Measurements from ENCODE around the gene CACNG5. TPM values are rescaled to one million over a fixed set of nuclear protein-coding genes. Genes with fewer than 3 reads are reported as not detected.
"Not testable (repeated sequence)": the region's sequence is repeated elsewhere in the genome, so short reads cannot be mapped to it uniquely, and the experiment has no call there.

CACNG5 gene
- total RNA-seq, 2 donors from 2014 or later, result not detected

DNA sequence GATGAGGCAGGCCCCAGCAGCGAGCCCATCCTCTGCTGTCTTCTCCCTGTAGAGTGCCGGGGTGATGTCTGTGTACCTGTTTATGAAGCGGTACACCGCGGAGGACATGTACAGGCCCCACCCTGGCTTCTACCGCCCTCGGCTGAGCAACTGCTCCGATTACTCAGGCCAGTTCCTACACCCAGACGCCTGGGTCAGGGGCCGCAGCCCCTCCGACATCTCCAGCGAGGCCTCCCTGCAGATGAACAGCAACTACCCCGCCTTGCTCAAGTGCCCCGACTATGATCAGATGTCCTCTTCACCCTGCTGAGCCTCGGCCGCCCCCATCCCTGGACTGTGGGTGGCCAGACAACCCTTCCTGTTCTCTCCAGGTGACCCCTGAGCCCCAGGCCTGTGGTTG, 50.0 kb downstream of the CACNG5 start:
- no peaks in the 10 kb centered on the region for H3K4me1 Mint-ChIP-seq

DNA sequence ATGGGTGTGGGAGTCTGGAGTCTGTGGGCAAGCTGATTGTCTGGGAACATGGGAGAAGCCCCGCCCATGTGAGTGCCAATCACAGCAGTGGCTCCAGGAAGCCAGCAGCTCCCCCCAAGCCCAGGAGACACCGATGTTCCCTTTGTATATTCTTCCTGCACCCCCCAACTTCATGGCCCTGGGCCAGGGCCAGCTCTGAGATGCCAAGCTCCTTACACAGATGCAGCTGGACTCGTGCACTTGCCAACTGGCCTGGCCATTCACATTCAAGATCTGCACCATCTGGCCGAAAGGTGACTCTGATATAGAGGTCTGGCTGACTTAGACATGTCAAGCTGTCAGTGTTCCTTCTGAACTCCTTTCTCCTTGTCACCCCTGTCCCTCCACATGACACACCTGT, 50.5 kb downstream of the CACNG5 start:
- Mint-ChIP-seq H3K36me3 (ENCODE audit: low read depth) (no peaks in the 10 kb centered on the region), H3K27ac (no peak overlapping the region), H3K4me3 (no peak overlapping the region), H3K4me1 (no peaks in the 10 kb centered on the region), H3K27me3 (no peaks in the 10 kb centered on the region)
- DNase-seq, result no peak
- no peak for ATAC-seq
- H3K9me3 ChIP-seq (ENCODE audit: control insufficient read depth, low read length, poor library complexity, severe bottlenecking), result no peaks in the 10 kb centered on the region

More for the DNA sequence above, 50.0 kb downstream of the CACNG5 start:
- no peak for DNase-seq
- Mint-ChIP-seq H3K27ac (no peak overlapping the region), H3K27me3 (no peaks in the 10 kb centered on the region), H3K4me3 (no peak overlapping the region), H3K36me3 (ENCODE audit: low read depth) (no peaks in the 10 kb centered on the region)
- no peak for ATAC-seq
- no peaks in the 10 kb centered on the region for H3K9me3 ChIP-seq (ENCODE audit: control insufficient read depth, low read length, poor library complexity, severe bottlenecking)

DNA sequence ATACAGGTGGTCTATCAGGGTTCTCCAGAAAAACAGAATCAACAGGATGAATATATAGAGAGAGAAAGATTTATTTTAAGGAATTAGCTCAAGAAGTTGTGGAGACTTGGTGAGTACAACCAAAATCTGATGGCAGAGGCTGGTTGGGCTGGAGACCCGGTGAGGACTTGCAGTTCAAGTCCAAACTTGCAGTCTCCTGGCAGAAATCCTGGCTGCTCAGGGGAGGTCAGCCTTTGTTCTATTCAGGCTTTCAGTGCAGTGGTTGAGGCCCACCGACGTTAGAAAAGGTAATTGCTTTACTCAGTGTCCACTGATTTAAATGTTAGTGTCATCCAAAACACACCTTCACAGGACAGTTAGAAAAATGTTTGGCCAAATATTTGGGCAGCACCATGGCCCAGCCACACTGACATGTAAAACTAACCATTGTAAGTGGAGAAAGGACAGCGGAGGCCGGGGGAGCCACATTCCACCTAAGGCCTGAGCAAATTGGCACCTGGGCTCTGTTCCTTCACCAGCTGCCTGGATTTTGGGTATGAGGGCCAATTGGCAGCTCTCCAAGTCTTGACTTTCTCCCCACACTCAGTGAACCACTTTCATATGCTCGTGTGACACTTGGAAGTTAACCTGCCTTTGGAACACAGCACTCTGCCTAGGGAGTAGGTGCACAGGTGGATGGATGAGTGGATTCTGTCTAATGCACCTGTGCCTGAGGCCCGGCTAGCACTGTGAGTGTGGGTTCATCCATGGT, 54.7 kb downstream of the CACNG5 start:
- DNase-seq, result no peak
- Mint-ChIP-seq H3K4me3 (no peak overlapping the region), H3K27ac (no peak overlapping the region), H3K27me3 (peaks cover 3% of the 10 kb centered on the region), H3K36me3 (ENCODE audit: low read depth) (no peaks in the 10 kb centered on the region), H3K4me1 (no peaks in the 10 kb centered on the region)
- no peak for ATAC-seq
- no peaks in the 10 kb centered on the region for H3K9me3 ChIP-seq (ENCODE audit: control insufficient read depth, low read length, poor library complexity, severe bottlenecking)

DNA sequence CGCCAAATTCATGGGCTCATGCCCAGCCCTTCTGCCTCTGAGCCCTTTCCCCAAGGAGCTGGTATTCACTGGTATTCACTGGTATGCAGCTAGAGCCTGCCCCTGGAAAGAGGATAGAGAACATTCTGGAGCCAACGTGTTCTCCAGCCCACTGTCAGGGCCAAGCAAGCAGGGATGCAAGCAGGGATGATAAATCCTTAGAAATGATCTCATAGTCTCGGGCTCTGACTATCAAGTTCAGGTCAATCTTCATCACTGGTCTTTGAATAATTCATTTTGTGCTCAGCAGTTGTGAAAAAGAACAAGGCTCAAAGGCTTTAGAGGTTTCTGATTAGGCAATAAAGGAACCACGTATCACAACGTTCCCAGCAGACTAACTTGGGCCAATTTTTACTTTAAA, 57.3 kb downstream of the CACNG5 start:
- H3K4me1 Mint-ChIP-seq, result no peaks in the 10 kb centered on the region
- H3K36me3 Mint-ChIP-seq (ENCODE audit: low read depth), result no peaks in the 10 kb centered on the region
- peaks cover 20% of the 10 kb centered on the region for H3K27me3 Mint-ChIP-seq
- no peaks in the 10 kb centered on the region for H3K9me3 ChIP-seq (ENCODE audit: control insufficient read depth, low read length, poor library complexity, severe bottlenecking)
- no peak overlapping the region for H3K4me3 Mint-ChIP-seq
- no peak overlapping the region for H3K27ac Mint-ChIP-seq
- ATAC-seq (no peak), DNase-seq (no peak)

DNA sequence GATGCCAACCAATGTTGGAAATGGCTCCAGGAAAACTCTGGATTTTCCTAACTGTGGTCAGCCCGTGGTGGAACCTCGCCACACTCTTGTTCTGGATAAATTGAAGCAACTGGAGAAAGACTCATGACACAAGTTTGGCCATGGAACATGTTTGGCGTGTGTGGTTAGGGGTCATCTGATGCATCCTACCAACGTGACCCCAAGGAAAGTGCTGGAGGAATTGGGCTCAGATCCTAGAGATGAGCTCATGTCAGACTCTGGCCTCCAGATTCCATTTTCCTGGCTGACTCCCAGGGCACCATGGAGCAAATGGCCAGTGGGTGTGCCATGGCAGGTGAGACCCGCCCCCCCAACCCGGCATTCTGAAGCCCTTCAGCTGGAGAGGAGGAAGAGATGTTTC, 58.5 kb downstream of the CACNG5 start:
- DNase-seq (no peak), ATAC-seq (no peak)
- H3K27ac Mint-ChIP-seq, result no peak overlapping the region
- H3K27me3 Mint-ChIP-seq, result peaks cover 29% of the 10 kb centered on the region
- H3K36me3 Mint-ChIP-seq (ENCODE audit: low read depth), result no peaks in the 10 kb centered on the region
- no peaks in the 10 kb centered on the region for H3K9me3 ChIP-seq (ENCODE audit: control insufficient read depth, low read length, poor library complexity, severe bottlenecking)
- H3K4me3 Mint-ChIP-seq, result no peak overlapping the region
- H3K4me1 Mint-ChIP-seq, result no peaks in the 10 kb centered on the region

DNA sequence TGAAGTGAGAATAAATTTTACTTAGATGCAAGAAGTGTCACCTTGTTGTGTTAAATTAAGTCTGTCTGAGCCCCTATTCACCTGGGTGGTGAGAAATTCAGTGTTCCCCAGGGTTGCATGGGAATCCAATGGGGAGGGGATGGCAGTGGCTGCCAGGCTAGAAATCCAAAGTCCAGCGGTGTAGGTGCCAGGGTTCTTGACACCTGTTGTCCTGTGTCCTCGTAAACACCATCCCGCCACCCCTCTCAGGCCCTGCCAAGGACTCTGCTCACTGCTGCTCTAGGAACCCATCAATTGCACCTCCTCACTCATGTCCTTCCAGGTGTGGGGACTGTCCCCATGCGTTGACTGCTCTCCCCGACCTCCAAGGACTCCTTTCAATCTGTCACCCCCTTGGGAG, 58.9 kb downstream of the CACNG5 start:
- Mint-ChIP-seq H3K27ac (no peak overlapping the region), H3K4me1 (no peaks in the 10 kb centered on the region), H3K27me3 (peaks cover 29% of the 10 kb centered on the region), H3K4me3 (no peak overlapping the region), H3K36me3 (ENCODE audit: low read depth) (no peaks in the 10 kb centered on the region)
- H3K9me3 ChIP-seq (ENCODE audit: control insufficient read depth, low read length, poor library complexity, severe bottlenecking), result no peaks in the 10 kb centered on the region
- no peak for DNase-seq
- no peak for ATAC-seq

DNA sequence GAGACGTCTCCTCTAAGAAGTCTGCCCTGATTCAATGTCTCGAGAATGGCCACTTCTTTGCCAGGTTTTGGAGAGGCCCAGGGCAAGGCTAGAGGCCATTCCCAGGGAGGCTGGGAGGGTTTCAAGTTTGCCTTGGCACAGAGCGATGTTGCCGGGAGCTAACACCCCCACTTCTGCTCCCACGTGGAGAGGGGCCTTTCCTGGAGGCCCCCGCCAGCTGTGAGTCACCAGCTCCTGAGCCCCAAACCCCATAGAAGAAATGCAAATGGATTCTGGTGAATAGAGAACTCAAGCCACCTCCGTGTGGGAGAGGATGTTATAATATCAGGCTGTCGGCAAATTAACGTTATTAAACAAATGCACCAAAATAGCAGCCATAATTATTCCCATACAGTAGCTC, 62.2 kb downstream of the CACNG5 start:
- DNase-seq (no peak), ATAC-seq (no peak)
- Mint-ChIP-seq H3K27me3 (peaks cover 46% of the 10 kb centered on the region), H3K36me3 (ENCODE audit: low read depth) (no peaks in the 10 kb centered on the region), H3K4me1 (no peaks in the 10 kb centered on the region), H3K4me3 (no peak overlapping the region), H3K27ac (no peak overlapping the region)
- no peaks in the 10 kb centered on the region for H3K9me3 ChIP-seq (ENCODE audit: control insufficient read depth, low read length, poor library complexity, severe bottlenecking)

DNA sequence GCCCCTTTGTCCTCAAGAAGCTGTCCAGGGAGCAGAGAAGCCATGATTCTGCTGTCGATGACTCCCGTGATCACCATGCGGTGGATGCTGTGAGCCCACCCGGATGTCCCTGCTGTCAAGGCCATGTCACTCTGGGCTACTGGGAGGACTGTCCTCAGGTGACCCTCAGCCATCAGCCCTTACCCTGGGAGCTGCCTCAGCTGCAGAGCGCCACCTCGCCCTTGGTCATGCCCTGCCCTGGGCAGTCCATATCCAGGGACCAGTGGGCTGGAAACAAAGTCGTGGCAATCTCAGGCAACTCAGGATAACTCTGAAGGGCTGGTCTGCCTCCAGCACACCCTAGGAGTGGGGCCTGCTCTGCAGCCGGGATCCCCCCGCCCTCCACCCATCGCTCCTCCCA, 63.6 kb downstream of the CACNG5 start:
- no peak overlapping the region for H3K4me3 Mint-ChIP-seq
- no peak for ATAC-seq
- H3K4me1 Mint-ChIP-seq, result no peaks in the 10 kb centered on the region
- no peaks in the 10 kb centered on the region for H3K9me3 ChIP-seq (ENCODE audit: control insufficient read depth, low read length, poor library complexity, severe bottlenecking)
- DNase-seq, result no peak
- H3K27ac Mint-ChIP-seq, result no peak overlapping the region
- peaks cover 57% of the 10 kb centered on the region for H3K27me3 Mint-ChIP-seq
- H3K36me3 Mint-ChIP-seq (ENCODE audit: low read depth), result peaks cover 3% of the 10 kb centered on the region

DNA sequence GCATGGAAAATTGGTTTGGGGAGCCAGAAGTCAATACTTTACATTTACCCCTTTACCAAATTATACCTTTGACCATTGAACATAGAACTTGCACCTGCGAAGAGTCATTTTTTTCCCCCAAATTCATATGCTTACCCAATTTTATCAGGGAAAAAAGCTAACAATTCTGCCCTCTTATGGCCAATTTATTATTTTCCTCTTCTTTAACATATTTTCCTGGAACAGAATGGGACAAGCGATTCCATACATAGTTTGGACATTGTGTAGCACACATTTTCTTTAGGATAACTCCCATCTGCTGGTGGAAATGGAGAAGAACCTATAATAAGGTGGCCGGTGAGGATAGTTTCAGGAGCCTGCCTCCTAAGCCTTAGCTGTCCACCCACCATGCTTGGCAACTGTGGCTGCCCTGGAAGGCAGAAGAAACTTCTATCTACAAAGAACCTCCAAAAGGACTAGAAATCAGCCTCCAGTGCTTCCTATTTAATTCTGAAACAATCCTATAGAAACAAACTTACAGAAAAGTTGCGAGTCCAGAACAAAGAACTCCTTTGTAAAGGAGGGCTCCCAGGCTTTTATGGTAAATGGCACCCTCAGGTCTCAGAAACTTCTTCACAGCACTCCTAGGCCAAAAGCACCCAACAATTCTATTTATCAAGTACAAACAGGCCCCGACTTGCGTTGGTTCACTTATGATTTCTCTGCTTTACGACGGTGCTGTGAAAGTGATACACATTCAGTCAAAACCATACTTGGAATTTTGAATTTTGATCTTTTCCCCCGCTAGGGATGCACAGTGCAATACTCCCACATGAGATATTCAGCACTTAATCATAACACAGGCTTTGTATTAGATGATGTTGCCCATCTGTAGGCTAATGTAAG, 65.5 kb downstream of the CACNG5 start:
- Mint-ChIP-seq H3K4me1 (no peaks in the 10 kb centered on the region), H3K27me3 (peaks cover 55% of the 10 kb centered on the region), H3K27ac (peak overlapping the region; percentile 29), H3K36me3 (ENCODE audit: low read depth) (peaks cover 5% of the 10 kb centered on the region), H3K4me3 (no peak overlapping the region)
- H3K9me3 ChIP-seq (ENCODE audit: control insufficient read depth, low read length, poor library complexity, severe bottlenecking), result no peaks in the 10 kb centered on the region
- DNase-seq, result no peak
- ATAC-seq, result no peak

DNA sequence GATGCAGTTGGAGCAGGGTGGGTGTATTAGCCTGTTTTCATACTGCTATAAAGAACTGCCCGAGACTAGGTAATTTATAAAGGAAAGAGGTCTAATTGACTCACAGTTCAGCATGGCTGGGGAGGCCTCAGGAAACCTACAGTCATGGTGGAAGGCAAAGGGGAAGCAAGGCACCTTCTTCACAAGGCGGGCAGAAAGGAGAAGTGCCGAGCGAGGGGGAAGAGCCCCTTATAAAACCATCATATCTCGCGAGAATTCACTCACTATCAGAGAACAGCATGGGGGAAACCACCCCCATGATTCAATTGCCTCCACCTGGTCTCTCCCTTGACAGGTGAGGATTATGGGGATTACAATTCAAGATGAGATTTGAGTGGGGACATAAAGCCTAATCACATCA, 68.4 kb downstream of the CACNG5 start:
- H3K4me3 Mint-ChIP-seq; H3K9me3 ChIP-seq (ENCODE audit: control insufficient read depth, low read length, poor library complexity, severe bottlenecking); DNase-seq; H3K4me1 Mint-ChIP-seq; ATAC-seq; H3K36me3 Mint-ChIP-seq (ENCODE audit: low read depth); H3K27ac Mint-ChIP-seq: not testable (repeated sequence)
- peaks cover 36% of the 10 kb centered on the region for H3K27me3 Mint-ChIP-seq

DNA sequence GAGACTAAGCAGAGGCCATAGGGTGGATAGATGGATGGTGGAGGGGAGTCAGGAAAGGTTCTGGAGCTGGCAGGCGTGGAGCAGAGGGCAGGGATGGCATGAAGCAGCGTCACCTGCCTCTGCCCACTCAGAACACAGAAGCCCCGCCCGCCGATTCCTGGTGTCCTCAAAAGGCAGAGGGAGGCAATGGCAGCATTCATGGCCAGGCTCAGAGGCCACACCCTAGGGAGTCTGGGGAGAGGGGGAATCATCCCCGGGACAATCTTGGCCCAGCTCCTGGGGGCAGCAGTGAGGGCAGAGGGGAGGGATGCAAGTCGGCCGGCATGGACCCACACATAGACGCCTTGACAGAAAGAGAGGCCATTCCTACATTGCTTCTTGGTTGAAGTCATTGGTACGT, 68.9 kb downstream of the CACNG5 start:
- H3K27ac Mint-ChIP-seq, result no peak overlapping the region
- ATAC-seq (no peak), DNase-seq (no peak)
- H3K9me3 ChIP-seq (ENCODE audit: control insufficient read depth, low read length, poor library complexity, severe bottlenecking), result no peaks in the 10 kb centered on the region
- H3K36me3 Mint-ChIP-seq (ENCODE audit: low read depth), result peaks cover 5% of the 10 kb centered on the region
- H3K27me3 Mint-ChIP-seq, result peaks cover 36% of the 10 kb centered on the region
- H3K4me3 Mint-ChIP-seq, result no peak overlapping the region
- no peaks in the 10 kb centered on the region for H3K4me1 Mint-ChIP-seq

DNA sequence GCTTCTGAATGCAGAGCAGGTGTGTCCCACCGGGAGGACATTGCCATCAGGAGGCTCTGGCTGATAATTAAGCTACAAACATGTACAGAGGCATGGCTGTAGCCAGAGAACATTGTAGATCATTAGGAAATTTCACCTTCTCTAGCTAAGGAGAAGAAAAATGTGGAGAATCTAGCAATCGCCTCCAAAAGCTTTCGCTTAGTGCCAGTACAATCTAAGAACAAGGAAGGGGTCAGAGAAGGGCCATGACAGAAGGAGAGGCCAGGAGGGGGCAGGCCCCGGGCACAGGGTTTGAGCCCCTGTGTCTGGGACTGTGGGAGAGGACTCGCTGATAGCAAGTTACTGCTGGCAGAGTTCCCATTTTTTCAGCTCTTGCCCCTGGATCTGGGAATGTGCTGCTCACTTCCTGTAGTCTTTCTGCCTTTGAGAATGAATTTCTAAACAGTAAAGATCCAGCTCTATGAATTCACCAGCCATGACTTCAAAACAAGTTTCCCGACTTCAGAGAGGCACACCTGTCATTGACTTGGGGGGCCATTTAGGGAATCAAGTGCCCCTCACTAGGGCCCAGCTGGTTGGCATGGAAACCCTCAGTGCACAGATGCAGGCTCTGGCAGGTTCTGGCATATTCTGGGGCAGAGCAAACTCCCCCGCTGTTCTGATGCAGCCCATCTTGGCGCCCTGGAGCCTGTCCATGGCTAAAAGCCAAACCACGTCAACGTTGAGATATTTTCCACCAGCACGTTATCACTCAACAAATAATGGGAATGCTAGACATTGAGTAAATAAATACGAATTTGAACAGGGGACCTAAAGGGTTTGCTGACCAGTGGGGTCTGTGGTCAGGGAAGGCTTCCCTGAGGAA, 70.1 kb downstream of the CACNG5 start:
- peaks cover 5% of the 10 kb centered on the region for H3K36me3 Mint-ChIP-seq (ENCODE audit: low read depth)
- no peak overlapping the region for H3K4me3 Mint-ChIP-seq
- no peak for ATAC-seq
- H3K4me1 Mint-ChIP-seq, result no peaks in the 10 kb centered on the region
- H3K27ac Mint-ChIP-seq, result no peak overlapping the region
- no peaks in the 10 kb centered on the region for H3K9me3 ChIP-seq (ENCODE audit: control insufficient read depth, low read length, poor library complexity, severe bottlenecking)
- peaks cover 26% of the 10 kb centered on the region for H3K27me3 Mint-ChIP-seq
- DNase-seq, result no peak

Data from T-helper 17 cell (primary cell).